Cardiac muscle cell (in vitro differentiated cells and primary cell): ENCODE results near the gene MARK2. TPM values are rescaled to one million over a fixed set of nuclear protein-coding genes. Genes with fewer than 3 reads are reported as not detected.

ENCODE experiments used
- DNase-seq, 2 donors: peaks; one replicate each; pipeline versions ENCODE4 v3.0.0 to v3.0.0-alpha.2; 2010 to 2017; ENCODE audit warnings: low read depth in 1 of 2, low spot score in 1 of 2
- H3K27ac ChIP-seq: fragments of 200-600 bp; sonication (generic); 2 replicates; pipeline ENCODE4 v1.5.1; 2016
- H3K27me3 ChIP-seq: fragments of 200-600 bp; sonication (generic); 2 replicates; pipeline ENCODE4 v1.6.0; 2016; ENCODE audit warnings: control low read depth
- H3K36me3 ChIP-seq: fragments of 200-600 bp; sonication (generic); 2 replicates; pipeline ENCODE4 v1.5.1; 2016; ENCODE audit warnings: control low read depth
- H3K4me1 ChIP-seq: fragments of 200-600 bp; sonication (generic); 2 replicates; pipeline ENCODE4 v1.8.1; 2017; ENCODE audit warnings: low read depth, mild to moderate bottlenecking, mixed run types
- H3K4me3 ChIP-seq: fragments of 200-600 bp; sonication (generic); 2 replicates; pipeline ENCODE4 v1.5.1; 2016; ENCODE audit warnings: mild to moderate bottlenecking
- H3K9me3 ChIP-seq: fragments of 200-600 bp; sonication (generic); 2 replicates; pipeline ENCODE4 v1.5.1; 2017; ENCODE audit warnings: low read depth, mild to moderate bottlenecking, control low read depth
- CTCF ChIP-seq: IDR thresholded peaks from 2 replicates; pipeline ENCODE4 v1.5.1; 2012; ENCODE audit warnings: low read depth, mild to moderate bottlenecking, low read length
- polyA plus RNA-seq: library from polyadenylated mRNA; unstranded; fragments of >200 nt; fragmentation: Nextera tagmentation; extraction: Ambion mirVana; gene quantifications from 2 replicates; pipeline ENCODE4 v1.2.1, GENCODE V29; 2016
- total RNA-seq: library from RNA; depleted of rRNA; stranded (reverse); fragments of >200 nt; gene quantifications from 2 replicates; pipeline ENCODE4 v1.2.3, GENCODE V29; 2016

MARK2 gene
- total and polyA plus RNA-seq, 2 experiments from 2014 or later = 31.0 to 37.2 TPM

DNA sequence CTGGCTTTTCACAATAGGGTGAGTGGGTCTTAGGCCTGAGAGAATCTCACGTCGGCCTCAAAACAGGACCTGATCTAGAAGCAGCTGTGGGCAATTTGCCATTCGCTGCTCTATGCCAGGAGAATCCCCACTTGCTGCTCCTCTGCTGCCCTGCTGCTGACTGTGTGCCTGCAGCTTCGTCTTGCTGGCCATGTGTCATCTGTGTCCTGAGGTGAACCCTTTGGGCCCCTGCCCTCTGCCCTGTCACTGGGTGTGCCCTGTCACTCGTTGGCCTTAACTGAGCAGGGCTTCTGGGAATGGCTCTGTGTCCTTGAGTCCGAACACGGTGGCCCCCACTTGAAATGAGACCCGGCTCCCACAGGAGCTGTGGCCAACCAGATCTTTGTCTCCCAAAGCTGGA is 106.1 kb downstream of the MARK2 start:
- Histone ChIP-seq H3K4me1 (peaks cover 33% of the 10 kb centered on the region), H3K9me3 (no peaks in the 10 kb centered on the region), H3K27ac (peak overlapping the region; percentile 90), H3K4me3 (no peak overlapping the region), H3K36me3 (peaks cover 20% of the 10 kb centered on the region), H3K27me3 (no peaks in the 10 kb centered on the region)
- TF ChIP-seq CTCF = no peak
- DNase-seq = peak in 1 of 2 donors; percentile 23

- peak; percentile 81 to 83 for DNase-seq
- H3K27ac ChIP-seq = peak overlapping the region; percentile 90
- peak; percentile 65 for TF ChIP-seq CTCF
Measured at GRCh38 chr11:63945477-63946163, 106.7 kb downstream of the MARK2 start.

GRCh38 chr11:63951779-63952536 is 113.0 kb downstream of the MARK2 start:
- Histone ChIP-seq H3K9me3 (no peaks in the 10 kb centered on the region), H3K4me3 (no peak overlapping the region), H3K36me3 (peaks cover 41% of the 10 kb centered on the region), H3K27ac (no peak overlapping the region), H3K27me3 (no peaks in the 10 kb centered on the region), H3K4me1 (no peaks in the 10 kb centered on the region)
- TF ChIP-seq CTCF = no peak
- DNase-seq = no peak

More at GRCh38 chr11:63945477-63946163, 106.7 kb downstream of the MARK2 start:
- Histone ChIP-seq H3K27me3 (no peaks in the 10 kb centered on the region), H3K4me1 (peaks cover 27% of the 10 kb centered on the region), H3K9me3 (no peaks in the 10 kb centered on the region), H3K36me3 (peaks cover 20% of the 10 kb centered on the region), H3K4me3 (no peak overlapping the region)

DNA sequence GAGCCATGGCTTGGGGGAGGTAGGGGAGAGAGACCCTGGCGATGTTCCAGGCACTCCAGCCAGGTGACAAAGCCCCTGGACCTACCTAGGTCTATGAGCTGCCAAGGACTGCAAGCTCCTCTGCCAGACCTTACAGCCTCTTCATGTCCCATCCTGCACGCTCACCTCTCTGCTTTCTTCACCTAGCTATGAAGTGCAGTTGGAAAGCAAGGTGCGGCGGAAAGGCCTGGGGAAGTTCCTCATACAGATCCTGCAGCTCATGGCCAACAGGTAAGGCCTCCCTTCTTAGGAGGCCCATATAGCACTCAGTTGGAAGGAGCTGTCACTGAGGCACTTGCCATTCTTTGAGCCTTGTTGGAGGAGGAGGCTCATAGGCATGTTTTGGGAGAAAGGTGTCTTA is 113.7 kb downstream of the MARK2 start:
- no peak overlapping the region for H3K4me3 ChIP-seq
- TF ChIP-seq CTCF = no peak
- H3K27ac ChIP-seq = no peak overlapping the region
- H3K9me3 ChIP-seq = no peaks in the 10 kb centered on the region
- peaks cover 37% of the 10 kb centered on the region for H3K36me3 ChIP-seq
- no peak for DNase-seq
- no peaks in the 10 kb centered on the region for H3K4me1 ChIP-seq
- no peaks in the 10 kb centered on the region for H3K27me3 ChIP-seq

GRCh38 chr11:63958008-63958407 is 119.1 kb downstream of the MARK2 start:
- TF ChIP-seq CTCF = no peak
- Histone ChIP-seq H3K4me3 (no peak overlapping the region), H3K27me3 (no peaks in the 10 kb centered on the region), H3K4me1 (no peaks in the 10 kb centered on the region), H3K27ac (no peak overlapping the region), H3K36me3 (peaks cover 31% of the 10 kb centered on the region), H3K9me3 (no peaks in the 10 kb centered on the region)
- DNase-seq = no peak

Other genes with a start within 250 kb of the MARK2 start
- gene PLAAT3, start 224.7 kb upstream of the MARK2 start, total RNA-seq = 7.6 and 10.0 TPM in 2 replicates
- 10.8 and 29.3 TPM in 2 replicates for gene PLAAT3, start 224.7 kb upstream of the MARK2 start, polyA plus RNA-seq
- gene ATL3, start 167.7 kb upstream of the MARK2 start, total RNA-seq = 3.1 and 4.6 TPM in 2 replicates
- 2.4 and 3.8 TPM in 2 replicates for gene ATL3, start 167.7 kb upstream of the MARK2 start, polyA plus RNA-seq
- gene RTN3, start 157.6 kb upstream of the MARK2 start, total RNA-seq = 99.7 and 132 TPM in 2 replicates
- gene RTN3, start 157.6 kb upstream of the MARK2 start, polyA plus RNA-seq = 99.5 and 116 TPM in 2 replicates
- 31.5 and 42.8 TPM in 2 replicates for gene ZFTA, start 70.3 kb upstream of the MARK2 start, total RNA-seq
- gene ZFTA, start 70.3 kb upstream of the MARK2 start, polyA plus RNA-seq = 10.0 and 16.5 TPM in 2 replicates
- 44.5 and 45.2 TPM in 2 replicates for gene SPINDOC, start 25.7 kb upstream of the MARK2 start, total RNA-seq
- gene SPINDOC, start 25.7 kb upstream of the MARK2 start, polyA plus RNA-seq = 8.2 and 9.0 TPM in 2 replicates
- 73.5 and 74.2 TPM in 2 replicates for gene RCOR2, start 78.1 kb downstream of the MARK2 start, total RNA-seq
- 34.7 and 41.0 TPM in 2 replicates for gene RCOR2, start 78.1 kb downstream of the MARK2 start, polyA plus RNA-seq
- gene NAA40, start 99.9 kb downstream of the MARK2 start, total RNA-seq = 56.7 and 82.7 TPM in 2 replicates
- 59.1 and 60.9 TPM in 2 replicates for gene NAA40, start 99.9 kb downstream of the MARK2 start, polyA plus RNA-seq
- gene COX8A, start 135.5 kb downstream of the MARK2 start, total RNA-seq = 712 and 1,446 TPM in 2 replicates
- 789 and 1,014 TPM in 2 replicates for gene COX8A, start 135.5 kb downstream of the MARK2 start, polyA plus RNA-seq
- 119 and 183 TPM in 2 replicates for gene OTUB1, start 147.3 kb downstream of the MARK2 start, total RNA-seq
- 226 and 269 TPM in 2 replicates for gene OTUB1, start 147.3 kb downstream of the MARK2 start, polyA plus RNA-seq
- gene FLRT1, start 196.8 kb downstream of the MARK2 start, total RNA-seq = 0.53 and 0.69 TPM in 2 replicates
- gene FLRT1, start 196.8 kb downstream of the MARK2 start, polyA plus RNA-seq = 0.92 and 2.9 TPM in 2 replicates